HG02571 (cell line): ENCODE results near the gene TMEM151B.

Experiments used
- ATAC-seq: cut with Tn5 transposase; IDR thresholded peaks from one replicate; pipeline ENCODE4 v1.9.1; 2021; ENCODE audit warnings: mild to moderate bottlenecking, moderate library complexity; ENCODE audit not compliant: unreplicated experiment

Gene TMEM151B

DNA sequence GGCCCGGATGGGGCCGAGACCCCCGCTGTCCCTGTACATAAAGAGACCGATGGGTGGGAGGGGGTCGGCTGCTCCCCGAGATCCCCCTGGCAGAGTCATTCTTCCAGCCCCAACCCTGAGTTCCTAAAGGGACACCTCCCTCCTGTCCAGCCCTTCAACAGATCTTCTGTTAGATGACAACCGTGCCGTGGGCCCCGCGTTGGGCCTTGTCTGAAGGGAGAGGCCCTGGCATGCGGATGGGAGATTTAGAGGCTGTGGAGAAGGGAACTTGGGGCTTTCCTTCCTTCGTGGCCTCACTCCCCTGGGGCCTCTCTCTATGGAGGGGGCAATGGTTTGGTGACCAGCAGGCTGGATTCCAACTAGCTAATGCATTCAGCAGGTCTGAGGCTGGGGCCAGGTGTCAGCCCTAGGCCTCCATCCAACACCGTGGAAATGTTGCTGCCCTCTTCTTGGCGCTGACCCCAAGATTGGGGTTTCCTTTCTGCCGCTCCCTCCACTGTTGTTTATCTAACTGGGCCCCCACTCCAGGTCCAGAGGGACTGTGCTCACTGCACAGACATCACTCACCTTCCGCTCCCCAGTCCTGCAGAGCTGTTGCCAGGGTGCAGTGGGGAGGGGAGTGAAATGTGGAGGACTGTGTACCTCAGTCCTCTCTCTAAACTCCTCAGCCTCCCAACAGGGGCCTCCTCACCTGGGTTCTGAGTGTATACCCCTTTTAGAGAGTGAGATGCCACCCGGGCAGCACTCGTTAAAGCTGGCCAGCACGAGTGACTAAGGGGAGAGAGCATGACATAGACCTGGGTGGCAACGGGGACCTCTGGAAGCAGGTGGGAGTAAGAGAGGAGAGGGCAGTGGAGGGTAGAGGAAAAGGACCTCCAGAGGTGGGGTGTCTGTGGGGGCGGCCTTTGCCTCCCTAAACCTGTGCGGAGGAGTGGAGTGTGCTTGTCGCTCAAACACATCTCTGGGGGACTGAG is 6.7 kb downstream of the TMEM151B start:
- ATAC-seq: no peak

DNA sequence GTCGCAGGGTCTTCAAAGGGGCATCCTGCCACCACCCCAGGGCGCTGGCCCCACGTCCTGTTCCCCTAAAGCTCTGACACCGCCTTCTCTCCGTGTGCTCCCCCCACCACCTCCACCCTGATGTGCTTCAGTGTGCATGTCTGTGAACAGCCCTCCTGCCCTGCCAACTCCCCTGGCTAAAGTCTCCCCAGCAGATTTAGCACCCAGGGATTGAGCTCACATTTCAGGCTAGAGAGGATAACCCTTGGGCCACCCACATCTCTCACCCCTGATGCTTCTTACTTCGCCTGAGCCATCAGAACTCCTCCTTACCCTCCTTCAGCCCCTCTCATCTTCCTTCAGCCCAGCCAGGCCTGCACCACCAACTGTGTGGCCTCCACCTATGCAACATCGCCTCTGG is 7.5 kb downstream of the TMEM151B start:
- no peak for ATAC-seq

DNA sequence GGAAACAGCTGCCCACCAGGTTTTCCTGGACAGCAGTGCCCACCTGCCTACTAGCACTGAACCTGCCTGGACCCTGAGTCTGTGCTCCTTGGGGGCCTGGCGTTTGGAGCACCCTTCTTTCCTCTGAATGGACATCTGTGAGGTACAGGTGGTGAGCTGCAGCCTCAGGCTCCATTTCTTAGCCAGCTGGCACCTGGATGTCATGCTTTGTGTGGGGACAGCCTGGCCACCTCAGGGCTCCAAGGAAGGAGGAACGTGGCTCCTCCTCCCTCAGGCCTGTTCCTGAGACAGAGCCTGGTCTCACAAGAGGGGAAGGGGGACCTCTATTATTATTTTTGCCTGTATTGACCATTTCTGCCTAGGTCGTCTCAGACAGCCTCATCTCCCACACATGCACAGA is 8.1 kb downstream of the TMEM151B start:
- no peak for ATAC-seq

DNA sequence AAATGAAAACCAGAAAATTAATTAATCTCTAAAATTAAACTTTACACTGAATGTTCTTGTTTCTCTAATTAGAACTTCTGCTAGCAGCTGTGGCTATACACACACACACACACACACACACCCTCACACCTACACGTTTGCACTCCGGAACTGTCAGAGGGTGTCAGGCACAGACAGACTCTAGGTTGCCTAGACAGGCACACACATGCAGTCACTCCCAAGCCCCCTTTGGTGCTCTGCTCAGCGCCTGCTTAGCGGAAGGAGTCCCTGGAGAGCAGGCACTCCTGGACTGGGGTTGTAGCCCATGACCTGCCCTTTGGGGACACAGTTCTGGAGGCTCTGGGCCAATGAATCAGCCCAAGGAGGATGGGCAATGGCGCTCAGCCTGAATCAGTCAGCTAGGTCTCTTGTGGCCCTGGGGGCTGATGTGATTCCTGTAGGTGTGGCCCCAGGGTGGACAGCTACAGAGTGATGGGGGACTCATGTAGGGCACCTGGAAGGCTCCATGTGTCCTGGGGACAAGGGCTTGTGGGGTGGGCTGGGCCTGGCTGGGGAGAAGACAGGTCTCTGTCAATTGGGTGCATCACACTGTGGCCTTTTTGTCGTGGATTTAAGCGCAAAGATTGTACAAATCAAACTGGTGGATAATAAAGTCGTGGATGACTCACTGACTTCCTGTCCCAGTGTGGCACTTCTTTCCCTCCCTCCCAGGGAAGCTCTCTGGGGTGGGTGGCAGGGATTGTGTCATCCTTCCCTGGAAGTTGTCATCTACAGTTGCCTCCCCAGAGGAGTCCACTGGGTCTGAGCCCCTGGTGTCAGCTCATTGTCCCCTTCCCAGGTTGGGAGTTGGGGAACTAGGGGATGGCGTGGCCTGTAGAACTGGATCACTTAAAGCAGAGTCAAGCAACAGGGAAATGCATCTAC is 8.8 kb downstream of the TMEM151B start:
- ATAC-seq: no peak

DNA sequence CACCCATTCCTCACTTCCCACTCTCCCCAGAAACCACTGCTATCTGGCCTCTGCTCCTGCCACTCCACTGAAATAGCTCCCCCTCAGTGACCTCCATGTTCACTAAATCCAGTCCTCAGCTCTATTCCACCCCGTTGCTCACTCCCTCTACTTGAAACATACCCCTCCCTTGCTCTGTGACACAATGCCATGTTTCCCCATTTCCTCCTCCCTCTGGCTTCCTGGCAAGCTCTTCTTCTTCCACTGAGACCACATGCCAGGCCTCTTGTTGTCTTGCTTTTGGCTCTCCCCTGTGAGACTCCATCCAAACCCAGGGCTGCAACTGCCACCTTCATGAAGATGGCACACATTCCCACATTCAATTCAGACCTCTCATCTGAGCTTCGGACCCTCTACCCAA is 13.9 kb downstream of the TMEM151B start:
- no peak for ATAC-seq

DNA sequence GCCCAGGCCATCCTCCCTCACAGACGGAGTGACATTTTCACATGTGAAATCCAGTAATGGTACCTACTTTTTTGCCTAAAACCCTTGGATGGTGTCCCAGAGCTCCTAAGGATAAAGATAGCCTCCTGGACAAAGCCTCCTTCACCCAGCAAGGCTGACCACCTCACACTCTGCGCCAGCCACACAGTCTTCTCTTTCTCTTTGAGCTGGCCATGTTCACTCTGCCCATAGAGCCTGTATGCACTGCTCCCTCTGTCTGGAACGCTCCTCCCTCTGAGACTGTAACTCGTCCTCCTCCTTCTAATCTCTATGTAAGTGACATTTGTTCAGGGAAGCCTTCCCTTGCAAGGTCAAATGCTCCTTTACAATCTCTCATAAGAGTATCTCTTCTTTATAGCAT is 14.6 kb downstream of the TMEM151B start:
- no peak for ATAC-seq

DNA sequence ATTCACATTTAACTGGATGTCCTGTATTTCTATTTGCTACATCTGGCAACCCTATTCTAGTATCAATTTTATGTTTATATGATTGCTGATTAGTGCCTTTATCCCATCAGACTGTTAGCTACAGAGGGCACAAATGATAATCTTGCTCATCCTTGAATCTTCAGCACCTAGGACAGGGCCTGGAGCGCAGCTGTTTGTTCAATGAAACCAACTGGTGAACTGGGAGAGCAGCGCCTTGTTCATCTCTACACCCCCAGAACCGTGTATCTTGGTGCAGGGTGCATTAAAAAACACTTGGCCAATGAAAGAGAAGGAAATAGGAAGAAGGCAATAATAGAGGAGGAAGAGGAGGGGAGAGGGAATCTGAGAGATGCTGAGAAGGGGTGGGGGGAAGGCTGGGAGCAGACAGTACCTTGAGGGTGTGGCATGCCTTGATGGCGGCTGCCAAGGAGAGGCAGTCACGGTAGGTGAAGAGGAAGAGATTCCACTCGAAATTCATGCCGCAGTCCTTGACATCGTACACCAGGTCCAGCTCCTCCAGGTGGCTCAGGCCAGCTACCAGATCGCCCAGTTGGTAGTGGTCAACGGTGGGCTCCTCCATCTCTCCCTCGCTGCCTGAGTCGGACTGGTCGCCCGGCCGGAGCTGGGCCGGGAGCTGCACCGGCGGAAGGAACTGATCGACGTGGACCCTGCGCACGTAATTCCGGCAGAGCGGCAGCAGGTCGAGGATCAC is 15.5 kb downstream of the TMEM151B start:
- ATAC-seq: no peak

DNA sequence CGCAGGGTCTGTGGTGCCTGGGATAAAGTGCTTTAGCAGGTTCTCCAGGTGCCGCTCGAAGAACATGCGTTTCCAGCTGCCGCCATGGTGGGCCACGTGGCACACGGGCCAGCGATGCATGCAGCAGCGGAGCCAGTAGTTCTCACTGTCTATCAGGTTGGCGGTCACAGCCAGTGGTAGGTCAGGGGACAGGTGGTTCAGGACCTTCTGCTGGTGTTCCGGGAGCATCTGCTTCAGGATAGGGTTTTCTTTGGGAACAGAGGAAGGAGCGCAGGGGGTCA is 16.0 kb downstream of the TMEM151B start:
- ATAC-seq: no peak

DNA sequence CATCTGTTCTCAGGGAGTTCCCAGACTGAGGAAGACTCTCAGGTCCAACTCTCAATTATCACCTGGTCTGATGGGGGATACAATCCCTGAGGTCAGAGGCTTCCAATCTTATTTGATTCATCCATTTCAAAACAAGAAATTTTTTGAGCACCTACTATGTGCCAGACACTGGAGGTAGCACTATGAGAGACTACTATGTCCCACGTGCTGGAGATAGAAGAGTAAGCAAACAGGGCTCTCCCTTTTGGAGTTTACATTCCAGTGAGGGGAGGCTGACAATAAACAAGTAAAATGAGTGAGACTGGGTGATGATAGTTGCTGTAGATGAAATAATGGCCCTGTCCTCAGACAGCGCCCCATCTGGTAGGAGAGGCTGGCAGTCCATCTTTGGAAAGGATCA is 16.5 kb downstream of the TMEM151B start:
- ATAC-seq: no peak

DNA sequence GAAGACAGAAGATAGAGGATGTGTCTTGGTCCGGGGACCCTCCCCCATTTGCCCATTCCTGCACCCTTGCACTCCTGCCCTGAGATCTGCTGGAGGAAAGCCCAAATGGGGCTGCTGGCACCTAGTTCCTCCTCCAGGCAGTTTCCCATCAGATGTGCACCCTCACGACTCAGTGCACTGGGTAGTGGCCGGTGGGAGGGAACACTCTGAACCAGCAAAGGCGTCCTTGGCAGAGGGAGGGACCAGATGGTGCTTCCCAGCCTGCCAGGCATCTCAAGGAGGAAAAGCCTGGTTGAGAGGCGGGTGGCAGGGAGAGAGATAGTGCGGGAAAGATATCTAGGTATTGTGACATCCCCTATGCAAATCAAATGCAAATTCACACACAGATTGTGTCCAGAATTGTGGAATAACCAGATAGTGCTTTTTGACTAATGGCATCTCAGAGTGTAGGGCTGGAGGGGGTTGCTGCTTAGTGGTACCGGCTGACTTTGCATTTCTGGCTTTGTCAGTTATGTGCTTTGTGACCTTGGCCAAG is 19.5 kb downstream of the TMEM151B start:
- no peak for ATAC-seq

DNA sequence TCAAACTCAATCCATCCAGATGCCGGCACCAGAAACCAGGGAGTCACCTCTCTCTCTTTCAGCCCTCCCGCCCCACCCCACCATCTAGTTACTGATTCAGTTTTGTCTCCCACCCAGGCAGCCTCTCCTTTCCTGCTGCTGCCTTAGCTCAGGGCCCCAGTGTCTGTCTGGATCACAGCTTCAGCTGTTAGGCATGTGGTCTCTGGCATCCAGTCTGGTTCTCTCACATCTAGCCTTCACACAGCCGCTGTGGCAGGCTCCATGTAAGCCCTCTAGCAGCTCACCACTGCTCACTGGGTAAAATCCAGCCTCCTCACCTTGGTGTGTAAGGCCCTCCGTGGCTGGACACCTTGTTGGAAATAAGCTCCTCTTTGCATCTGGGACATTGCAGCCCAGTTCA is 21.6 kb downstream of the TMEM151B start:
- no peak for ATAC-seq

DNA sequence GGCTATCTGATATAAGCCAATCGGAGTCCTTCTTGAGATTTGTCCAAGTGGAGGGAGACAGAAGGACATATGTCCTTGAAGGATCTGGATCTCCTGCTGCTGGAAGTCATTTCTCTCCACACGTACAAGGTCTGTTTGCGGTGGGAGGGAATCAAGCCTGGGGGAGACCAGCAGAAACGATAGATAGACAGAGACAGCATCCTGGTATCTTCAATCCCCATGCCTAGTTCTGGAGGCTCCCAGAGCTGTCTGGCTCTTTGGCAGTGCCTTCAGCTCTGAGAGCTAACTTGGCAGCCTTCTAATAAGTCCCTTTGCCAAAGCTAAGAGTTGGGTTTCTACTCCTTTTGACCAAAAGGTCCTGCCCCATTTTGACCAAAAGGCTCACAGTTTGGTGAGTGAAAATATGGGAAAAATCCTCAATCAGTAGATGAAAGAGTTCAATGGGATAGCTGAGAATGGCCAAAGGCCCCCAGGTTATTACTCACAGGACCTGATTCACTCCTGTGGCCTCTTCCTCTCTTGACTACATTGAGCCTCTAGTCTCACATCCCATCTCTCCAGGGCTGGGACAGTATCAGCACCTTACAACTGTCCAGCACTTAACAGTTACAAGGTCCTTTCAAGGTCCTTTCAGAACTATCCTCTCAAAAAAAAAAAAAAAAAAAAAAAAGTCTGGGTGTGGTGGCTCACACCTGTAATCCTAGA is 22.6 kb downstream of the TMEM151B start:
- no peak for ATAC-seq

DNA sequence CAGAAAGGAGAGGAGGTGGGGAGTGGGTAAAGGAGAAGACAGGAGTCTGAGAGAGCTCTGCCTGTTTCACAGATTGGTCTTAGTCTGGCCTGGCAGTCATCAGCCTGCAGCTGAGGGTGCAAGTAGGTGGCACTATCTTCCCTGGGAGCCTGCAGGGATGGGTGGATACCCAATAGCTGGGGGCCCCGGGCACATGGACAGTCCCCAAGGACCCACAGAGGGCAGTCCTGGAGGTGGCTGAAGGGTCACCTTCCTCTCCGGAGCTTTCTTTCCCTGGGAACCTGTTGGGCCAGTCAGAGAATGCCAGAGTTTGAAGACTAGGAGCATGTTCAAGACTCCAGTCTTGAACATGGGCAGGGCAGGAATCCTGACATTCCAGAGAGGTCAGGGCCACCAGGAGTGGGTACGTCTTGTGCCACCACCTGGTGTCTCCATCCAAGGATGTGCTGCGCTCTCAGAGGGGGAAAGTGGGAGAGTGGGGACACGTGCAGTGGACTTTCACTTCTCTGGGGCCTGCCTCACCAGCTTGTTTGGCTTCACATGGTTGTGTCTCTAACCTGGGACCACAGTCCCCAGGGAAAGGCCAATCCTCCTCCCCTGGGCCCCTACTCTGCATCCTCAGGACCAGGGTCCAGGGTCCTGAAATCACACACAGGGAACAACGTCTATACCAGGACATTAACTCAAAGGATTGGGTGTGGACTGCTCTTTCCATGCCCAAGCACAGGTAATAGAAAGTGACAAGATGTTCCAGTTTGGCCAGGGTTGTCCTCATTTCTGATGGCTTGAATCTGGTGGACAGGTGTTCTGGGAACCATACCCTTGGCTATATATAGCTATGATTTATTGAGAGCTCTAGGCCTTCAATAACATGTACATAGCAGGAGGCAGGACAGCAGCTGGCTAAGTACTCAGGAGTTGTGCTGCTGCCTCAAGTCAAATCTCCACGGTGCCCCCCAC is 24.9 kb downstream of the TMEM151B start:
- ATAC-seq: no peak

DNA sequence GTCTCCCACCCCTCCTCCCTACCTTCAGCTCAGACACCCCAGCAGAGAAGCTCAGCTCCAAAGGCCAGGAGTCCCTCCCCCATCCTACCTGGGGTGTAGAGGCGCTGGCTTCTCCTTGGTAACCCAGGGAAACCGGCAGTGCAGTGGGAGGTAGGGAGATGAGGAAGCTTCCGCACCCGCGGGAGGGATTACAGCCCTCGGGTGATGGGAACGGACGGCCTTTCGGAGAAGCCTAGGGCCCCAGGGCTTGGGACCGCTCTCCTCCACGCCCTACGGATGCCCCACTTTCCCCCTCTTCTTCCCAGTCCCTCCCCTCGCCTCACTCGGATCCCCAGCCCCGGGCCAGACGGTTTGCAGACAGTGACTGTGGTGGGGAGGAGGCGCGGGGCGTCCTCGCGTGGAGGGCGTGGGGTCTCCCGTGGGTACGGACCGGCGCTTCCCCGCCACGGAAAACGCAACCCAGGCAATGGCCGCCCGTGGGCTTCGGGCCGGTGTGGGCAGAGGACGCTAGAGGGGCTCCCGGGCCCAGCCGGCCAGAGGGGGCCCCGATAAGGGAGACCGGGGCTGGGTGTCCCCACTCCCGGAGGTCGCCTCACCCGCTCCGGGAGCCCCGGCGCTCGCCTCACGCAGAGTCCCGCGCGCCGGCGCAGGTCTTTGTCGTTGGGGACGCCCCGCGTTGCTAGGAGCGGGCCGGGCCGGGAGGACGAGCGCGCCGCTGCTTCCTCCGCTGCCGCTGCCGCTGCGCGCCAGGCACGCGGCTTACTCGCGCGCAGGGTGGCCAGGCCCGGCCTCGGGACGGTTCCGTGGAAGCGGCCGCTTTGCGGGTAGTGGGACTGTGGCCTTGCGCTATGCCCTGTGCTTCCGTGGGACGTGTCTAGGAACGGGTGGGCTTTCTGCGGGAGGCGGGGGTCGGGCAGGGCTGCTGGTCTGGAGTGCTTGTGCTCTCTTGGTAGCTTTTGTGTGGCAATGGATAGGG is 27.1 kb downstream of the TMEM151B start:
- ATAC-seq: no peak

DNA sequence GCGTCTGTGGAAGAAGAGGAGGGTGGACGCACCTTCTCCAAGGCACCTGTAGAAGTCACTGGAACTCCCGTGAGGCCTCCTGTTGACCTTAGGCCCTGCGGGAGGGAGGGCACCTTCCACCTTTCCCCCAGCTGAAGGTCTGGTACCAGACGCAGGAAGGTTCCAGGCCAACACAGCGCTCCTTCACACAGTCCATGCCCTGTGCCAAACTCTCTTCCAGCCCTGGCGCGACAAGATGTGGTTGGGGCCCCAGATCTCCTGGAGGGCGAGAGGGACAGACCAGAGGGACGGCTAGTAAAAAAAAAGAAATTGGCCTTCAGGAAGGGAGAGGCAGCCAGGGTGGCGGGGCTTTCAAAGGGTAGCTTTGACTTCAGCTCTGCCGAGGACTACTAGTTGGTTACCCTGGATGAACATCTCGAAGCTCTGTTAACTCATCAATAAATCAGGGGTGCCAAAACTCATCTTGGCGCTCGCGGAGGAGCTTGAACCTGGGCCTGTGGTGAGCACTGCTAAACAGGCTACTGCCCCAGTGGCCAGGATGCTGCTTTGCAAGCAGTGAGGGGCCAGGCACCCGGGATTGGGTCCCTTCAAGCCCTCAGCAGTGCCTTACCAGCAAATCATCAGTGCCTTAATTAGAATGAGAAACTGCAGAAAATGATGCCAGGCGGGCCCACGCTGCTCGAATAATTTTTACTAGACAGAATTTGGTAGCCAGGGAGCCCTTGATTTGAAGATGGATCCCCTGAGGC is 28.0 kb downstream of the TMEM151B start:
- ATAC-seq: no peak

DNA sequence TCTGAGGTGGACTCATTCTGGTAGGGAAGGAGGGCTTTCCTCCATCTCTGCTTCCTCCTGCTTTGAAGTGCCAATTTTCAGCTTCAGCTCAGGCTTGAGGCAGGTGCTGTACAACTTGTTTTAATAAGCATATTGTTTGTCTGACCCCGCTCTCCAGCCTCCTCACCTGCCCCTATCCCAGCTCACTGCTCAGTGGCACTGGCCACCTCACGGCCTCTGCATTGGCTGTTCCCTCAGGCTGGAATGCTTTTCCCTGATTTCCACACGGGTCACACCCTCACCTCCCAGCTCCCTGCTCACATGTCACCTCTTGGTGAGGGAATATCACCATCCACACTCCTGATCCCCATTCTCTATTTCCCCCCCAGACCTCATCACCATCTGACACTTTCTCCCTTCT is 28.6 kb downstream of the TMEM151B start:
- no peak for ATAC-seq

DNA sequence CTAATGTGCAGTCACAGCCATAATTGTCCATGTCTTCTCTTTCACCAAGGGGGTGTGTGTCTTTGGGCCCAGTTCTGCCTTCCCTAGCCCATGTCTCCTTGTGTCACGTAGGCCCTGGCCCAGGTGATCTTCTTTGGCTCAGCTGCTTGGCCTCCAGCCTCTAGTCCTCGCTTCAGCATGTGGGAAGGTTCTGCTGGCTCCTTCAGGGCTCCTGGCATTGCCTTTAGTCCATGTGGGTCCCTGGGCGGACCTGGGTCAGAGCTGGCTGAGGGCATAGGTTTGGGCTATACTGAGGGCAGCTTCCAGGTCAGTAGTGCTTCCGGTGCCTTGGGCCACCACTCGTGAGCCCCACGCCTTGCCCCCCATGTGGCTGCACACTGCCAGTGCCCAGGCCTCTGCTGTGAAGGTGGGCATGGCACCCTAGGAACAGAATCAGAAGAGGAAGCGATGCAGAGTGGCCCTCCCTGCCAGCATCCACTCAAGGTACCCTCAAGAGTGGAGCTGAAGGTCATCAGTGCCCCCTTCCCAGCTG is 30.1 kb downstream of the TMEM151B start:
- no peak for ATAC-seq
